Endothelial cell of umbilical vein (primary cell): ENCODE measurements around the gene PDE1C.

Experiments used
- CTCF ChIP-seq, 2 donors: IDR thresholded peaks; 1 replicate in 1 of 2; 2 replicates in 1 of 2; pipeline ENCODE4 v1.5.1; 2011; ENCODE audit warnings: low read length in 2 of 2, mild to moderate bottlenecking in 2 of 2, moderate library complexity in 2 of 2, control low read depth in 1 of 2, inconsistent platforms in 1 of 2, low read depth in 1 of 2; ENCODE audit not compliant: insufficient read depth in 1 of 2; ENCODE audit errors: extremely low read depth in 1 of 2
- EZH2 ChIP-seq: IDR thresholded peaks from 2 replicates; pipeline ENCODE4 v1.6.1; 2012; ENCODE audit warnings: borderline replicate concordance, low read depth, mild to moderate bottlenecking, moderate library complexity, low read length, inconsistent platforms; ENCODE audit not compliant: severe bottlenecking
- FOS ChIP-seq: IDR thresholded peaks from 2 replicates; pipeline ENCODE4 v1.6.1; 2011; ENCODE audit warnings: mild to moderate bottlenecking, low read length, moderate library complexity, borderline replicate concordance; ENCODE audit not compliant: insufficient read depth
- GATA2 ChIP-seq: IDR thresholded peaks from 2 replicates; pipeline ENCODE4 v1.7.0; 2011; ENCODE audit warnings: low read depth, mild to moderate bottlenecking, moderate library complexity, mixed read lengths, low read length; ENCODE audit not compliant: insufficient read length, insufficient read depth
- JUN ChIP-seq: IDR thresholded peaks from 2 replicates; pipeline ENCODE4 v1.6.1; 2011; ENCODE audit warnings: borderline replicate concordance, low read depth; ENCODE audit not compliant: insufficient read length, insufficient read depth
- MAX ChIP-seq: IDR thresholded peaks from 2 replicates; pipeline ENCODE4 v1.6.1; 2011; ENCODE audit not compliant: insufficient read depth, insufficient read length
- POLR2A ChIP-seq: IDR thresholded peaks from 2 replicates; pipeline ENCODE4 v1.6.1; 2012; ENCODE audit warnings: low read depth, mild to moderate bottlenecking, control low read depth, low read length
- POLR2AphosphoS5 ChIP-seq: IDR thresholded peaks from 2 replicates; pipeline ENCODE4 v1.6.1; 2012; ENCODE audit warnings: low read depth, mild to moderate bottlenecking, control low read depth, low read length, moderate library complexity; ENCODE audit not compliant: insufficient read depth

GRCh38 chr7:31896925-31897324 is 173.3 kb downstream of the PDE1C start:
- TF ChIP-seq POLR2AphosphoS5 (no peak), EZH2 (no peak), CTCF (IDR thresholded peaks at IDR 0.05; ENCODE audit: extremely low read depth in 1 of 2, insufficient read depth in 1 of 2, low read depth in 1 of 2, low read length in 2 of 2) (no peak), MAX (no peak), FOS (no peak), POLR2A (no peak), GATA2 (no peak), JUN (no peak)
